HepG2 (cell line): Measurements from ENCODE around the gene SCMH1. TPM values are rescaled to one million over a fixed set of nuclear protein-coding genes. Genes with fewer than 3 reads are reported as not detected.

Experiments used
- ATF2 ChIP-seq: sonication (generic); formaldehyde crosslinking; IDR thresholded peaks from 2 replicates; pipeline ENCODE4 v1.4.0; 2020; ENCODE audit warnings: missing genetic modification reagents
- ATF3 ChIP-seq: sonication (generic); formaldehyde crosslinking; IDR thresholded peaks from 2 replicates; pipeline ENCODE4 v1.4.0; 2020; ENCODE audit warnings: missing genetic modification reagents
- ATF7-NPFF ChIP-seq: sonication (generic); formaldehyde crosslinking; IDR thresholded peaks from 2 replicates; pipeline ENCODE4 v1.8.1; 2023; ENCODE audit warnings: mild to moderate bottlenecking, low read depth, missing genetic modification reagents, moderate library complexity
- ATM ChIP-seq: fragments of 450-650 bp; IDR thresholded peaks from 2 replicates; pipeline ENCODE4 v1.7.1; 2017; ENCODE audit warnings: mild to moderate bottlenecking, borderline replicate concordance
- BRCA1 ChIP-seq: sonication (generic); formaldehyde crosslinking; IDR thresholded peaks from 2 replicates; pipeline ENCODE4 v1.4.0; 2020; ENCODE audit warnings: missing genetic modification reagents
- DBP ChIP-seq: sonication (generic); formaldehyde crosslinking; IDR thresholded peaks from 2 replicates; pipeline ENCODE4 v1.4.0; 2020; ENCODE audit warnings: missing genetic modification reagents; ENCODE audit errors: not compliant biosample characterization
- DZIP1 ChIP-seq: sonication (generic); formaldehyde crosslinking; IDR thresholded peaks from 2 replicates; pipeline ENCODE4 v1.5.0; 2020; ENCODE audit warnings: mild to moderate bottlenecking, missing genetic modification reagents
- FOSL2 ChIP-seq: sonication (generic); formaldehyde crosslinking; IDR thresholded peaks from 2 replicates; pipeline ENCODE4 v1.4.0; 2020; ENCODE audit warnings: missing genetic modification reagents
- FOXO4 ChIP-seq: sonication (generic); formaldehyde crosslinking; conservative IDR thresholded peaks from 2 replicates; pipeline ENCODE4 v1.8.1; 2023; ENCODE audit warnings: missing genetic modification reagents
- FUBP1 ChIP-seq: sonication (generic); formaldehyde crosslinking; IDR thresholded peaks from 2 replicates; pipeline ENCODE4 v1.5.1; 2020; ENCODE audit warnings: missing genetic modification reagents, mild to moderate bottlenecking, borderline replicate concordance
- HNRNPK ChIP-seq: fragments of 200-400 bp; formaldehyde crosslinking; IDR thresholded peaks from 2 replicates; pipeline ENCODE4 v1.6.1; 2018; ENCODE audit warnings: low read length, low read depth, moderate library complexity, mild to moderate bottlenecking; ENCODE audit not compliant: poor library complexity, severe bottlenecking
- NCOA5 ChIP-seq: sonication (generic); formaldehyde crosslinking; IDR thresholded peaks from 2 replicates; pipeline ENCODE4 v1.4.0; 2020; ENCODE audit warnings: missing genetic modification reagents
- NFKBIZ ChIP-seq: IDR thresholded peaks from 2 replicates; pipeline ENCODE4 v1.6.1; 2018; ENCODE audit warnings: missing genetic modification reagents, missing compliant biosample characterization
- NFYB ChIP-seq: sonication (generic); formaldehyde crosslinking; IDR thresholded peaks from 2 replicates; pipeline ENCODE4 v1.4.0; 2020; ENCODE audit warnings: missing genetic modification reagents
- NKX3-1 ChIP-seq: sonication (generic); formaldehyde crosslinking; IDR thresholded peaks from 2 replicates; pipeline ENCODE4 v1.5.0; 2020; ENCODE audit warnings: missing genetic modification reagents
- PAX8 ChIP-seq: sonication (generic); formaldehyde crosslinking; IDR thresholded peaks from 2 replicates; pipeline ENCODE4 v1.8.0; 2022; ENCODE audit warnings: mild to moderate bottlenecking, missing genetic modification reagents, borderline replicate concordance
- REL ChIP-seq: sonication (generic); formaldehyde crosslinking; conservative IDR thresholded peaks from 2 replicates; pipeline ENCODE4 v1.8.0; 2022; ENCODE audit warnings: mild to moderate bottlenecking, missing genetic modification reagents, moderate library complexity
- TCF7L2 ChIP-seq: IDR thresholded peaks from 2 replicates; pipeline ENCODE4 v1.6.1; 2011; ENCODE audit warnings: mild to moderate bottlenecking, low read depth, low read length, moderate library complexity
- ZBTB26 ChIP-seq: IDR thresholded peaks from 2 replicates; pipeline ENCODE4 v1.6.1; 2016; ENCODE audit warnings: missing compliant biosample characterization, missing genetic modification reagents, borderline replicate concordance
- ZNF20 ChIP-seq: sonication (generic); formaldehyde crosslinking; IDR thresholded peaks from 2 replicates; pipeline ENCODE4 v1.4.0; 2020; ENCODE audit warnings: mild to moderate bottlenecking, moderate library complexity, missing genetic modification reagents
- ZSCAN21 ChIP-seq: sonication (generic); formaldehyde crosslinking; IDR thresholded peaks from 2 replicates; pipeline ENCODE4 v1.8.0; 2022; ENCODE audit warnings: mild to moderate bottlenecking, missing genetic modification reagents, moderate library complexity, borderline replicate concordance
- polyA plus RNA-seq, 8 experiments: library from polyadenylated mRNA; depleted of rRNA in 3 of 8; stranded (reverse) in 7 of 8; unstranded in 1 of 8; fragments of >200 nt; fragmentation: Illumina TruSeq in 4 of 8; extraction: Trizol in 4 of 8; gene quantifications; 2 replicates each; pipeline versions ENCODE4 v1.2.1 to v1.2.3, GENCODE V29; 2011 to 2016; ENCODE audit warnings: low read depth in 4 of 8, missing spikeins in 1 of 8, mixed read lengths in 1 of 8; ENCODE audit not compliant: insufficient read depth in 1 of 8
- total RNA-seq, 5 experiments: library from RNA; depleted of rRNA; stranded (reverse); fragments of >200 nt; fragmentation: Illumina TruSeq; extraction: Trizol; gene quantifications; 2 replicates each; pipeline ENCODE4 v1.2.3, GENCODE V29; 2016; ENCODE audit warnings: low read depth in 1 of 5

The SCMH1 gene
- total and polyA plus RNA-seq, 2 of the 13 experiments (the other 11 are each of a cell fraction or from before 2014, with no cell fraction given) = 41.8 to 52.6 TPM

GRCh38 chr1:41241354-41241748, 755 bp downstream of the SCMH1 start (continued):
- TF ChIP-seq ATF2 (CRISPR knock-in tag) (no peak), FOXO4 (CRISPR knock-in tag) (peak; percentile 92; the same call in 1 of the 2 replicates), REL (CRISPR knock-in tag) (no peak), ZSCAN21 (CRISPR knock-in tag) (no peak), ATF7-NPFF (CRISPR knock-in tag) (no peak; the same call in 1 of the 2 replicates), FOSL2 (CRISPR knock-in tag) (no peak), FUBP1 (CRISPR knock-in tag) (no peak), DBP (CRISPR knock-in tag) (no peak), TCF7L2 (no peak), ATM (no peak), DZIP1 (CRISPR knock-in tag) (no peak), ATF3 (CRISPR knock-in tag) (0 out of 2 replicates have a peak, but pooled peaks have one; percentile 23), BRCA1 (CRISPR knock-in tag) (no peak), PAX8 (CRISPR knock-in tag) (no peak), NFKBIZ (CRISPR knock-in tag) (no peak), NCOA5 (CRISPR knock-in tag) (no peak), NKX3-1 (CRISPR knock-in tag) (0 out of 2 replicates have a peak, but pooled peaks have one; percentile 29), ZNF20 (no peak), NFYB (no peak), HNRNPK (no peak), ZBTB26 (CRISPR knock-in tag) (no peak)
